ENCODE results near the gene GOLGA6L24.
"Not testable (repeated sequence)": the region's sequence is repeated elsewhere in the genome, so short reads cannot be mapped to it uniquely, and the experiment has no call there.

Gene GOLGA6L24

GRCh38 chr15:28308718-28309117, 49.2 kb downstream of the GOLGA6L24 start:
- H3K27ac ChIP-seq, H3K4me2 ChIP-seq, H3K9ac ChIP-seq, H3K27me3 ChIP-seq, H3K4me3 ChIP-seq, H4K20me1 ChIP-seq, H3K4me1 ChIP-seq: not testable (repeated sequence)
- H3K9me3 ChIP-seq (replicated peaks in 1 of 11): peaks cover 24 to 54% (median 47%) of the 10 kb centered on the region in 11 experiments
- H3K36me3 ChIP-seq: peaks cover 8 to 42% (median 34%) of the 10 kb centered on the region in 11 experiments
